Loucy (cell line): ENCODE results near the gene RASSF4.
A peak's percentile ranks its signal among the peaks of the same experiment; 100 is the strongest.

ENCODE experiments used
- CTCF ChIP-seq: fragments of 200-600 bp; sonication (generic); conservative IDR thresholded peaks from 2 replicates; pipeline ENCODE4 v1.5.1; 2014; ENCODE audit warnings: mild to moderate bottlenecking, antibody characterized with exemption, low read length
- EZH2phosphoT487 ChIP-seq: fragments of 200-600 bp; IDR thresholded peaks from 2 replicates; pipeline ENCODE4 v1.6.1; 2018; ENCODE audit warnings: antibody characterized with exemption, mild to moderate bottlenecking, moderate library complexity, borderline replicate concordance

DNA sequence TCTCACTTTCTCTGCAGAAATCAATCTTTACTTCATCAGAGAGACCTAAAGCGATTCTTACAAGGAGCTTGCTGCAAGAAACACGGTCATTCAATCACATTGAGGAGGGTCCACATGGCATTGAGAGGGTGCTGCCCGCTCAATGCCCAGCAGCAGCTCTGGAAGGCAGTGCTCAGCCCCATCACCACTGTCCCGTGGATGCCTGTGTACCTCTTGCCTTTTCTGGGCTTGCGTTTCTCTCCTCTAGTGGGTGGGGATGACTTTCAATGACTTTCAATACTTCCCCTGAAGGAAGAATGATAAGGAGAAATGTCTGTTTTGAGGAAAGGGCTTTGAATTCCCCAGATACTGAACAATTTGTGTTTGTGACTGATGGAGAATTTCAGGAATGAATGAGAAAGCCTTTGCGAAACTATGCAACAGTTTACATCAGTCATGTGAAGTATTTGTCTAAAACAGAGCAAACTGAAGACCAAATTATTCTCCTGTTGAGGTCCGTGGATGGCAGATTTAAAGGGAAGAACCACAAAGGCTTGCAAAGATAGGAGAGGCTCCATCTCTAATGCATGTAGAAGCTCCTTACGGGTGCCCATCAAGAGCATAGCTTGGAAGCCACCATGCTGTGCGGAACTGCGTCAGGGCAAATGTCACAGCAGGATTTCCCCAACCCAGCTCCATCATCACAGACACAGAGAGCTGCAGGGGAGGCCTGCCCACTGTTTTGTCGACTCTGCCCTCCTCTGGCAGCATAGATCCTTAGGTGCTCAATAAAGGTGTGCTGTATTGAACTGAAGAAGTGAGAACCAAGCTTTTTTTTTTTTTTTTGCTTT, 34.5 kb downstream of the RASSF4 start:
- TF ChIP-seq CTCF = 0 out of 2 replicates have a peak, but pooled peaks have one; percentile 25
- TF ChIP-seq EZH2phosphoT487 = no peak
